ENCODE data around the gene EIF4E3.

EIF4E3 gene

DNA sequence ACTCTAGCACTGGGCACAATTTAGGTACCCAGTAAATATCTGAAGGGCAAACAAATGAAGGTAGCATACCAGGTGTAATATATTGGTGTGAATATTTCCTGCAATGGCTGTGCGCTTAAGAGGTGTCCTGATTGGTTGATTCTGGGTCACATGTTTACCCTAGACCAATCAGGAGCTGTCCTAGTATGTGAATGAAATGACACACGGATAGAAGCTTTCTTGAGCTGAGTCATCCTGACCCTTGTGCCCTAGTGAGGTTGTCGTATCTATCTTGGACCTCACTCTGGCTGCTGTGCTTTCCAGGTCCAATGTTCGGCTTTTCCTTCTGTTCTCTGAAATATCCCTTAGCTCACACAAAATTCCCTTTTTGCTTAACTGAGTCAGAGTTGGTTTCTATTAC is 83.5 kb downstream of the EIF4E3 start:
- Histone ChIP-seq H3K9ac (ENCODE audit: low read length) (no peak overlapping the region), H3K4me1 (ENCODE audit: control insufficient read depth, low read depth, low read length) (peaks cover 5% of the 10 kb centered on the region), H3K27ac (ENCODE audit: low read length) (no peak overlapping the region), H3K36me3 (ENCODE audit: control insufficient read depth, low read depth, low read length) (no peaks in the 10 kb centered on the region), H3K9me3 (ENCODE audit: control insufficient read depth, low read depth, low read length) (no peaks in the 10 kb centered on the region), H3K27me3 (ENCODE audit: control insufficient read depth, insufficient read depth, low read length) (no peaks in the 10 kb centered on the region), H3K4me3 (ENCODE audit: low read length) (no peak overlapping the region)

DNA sequence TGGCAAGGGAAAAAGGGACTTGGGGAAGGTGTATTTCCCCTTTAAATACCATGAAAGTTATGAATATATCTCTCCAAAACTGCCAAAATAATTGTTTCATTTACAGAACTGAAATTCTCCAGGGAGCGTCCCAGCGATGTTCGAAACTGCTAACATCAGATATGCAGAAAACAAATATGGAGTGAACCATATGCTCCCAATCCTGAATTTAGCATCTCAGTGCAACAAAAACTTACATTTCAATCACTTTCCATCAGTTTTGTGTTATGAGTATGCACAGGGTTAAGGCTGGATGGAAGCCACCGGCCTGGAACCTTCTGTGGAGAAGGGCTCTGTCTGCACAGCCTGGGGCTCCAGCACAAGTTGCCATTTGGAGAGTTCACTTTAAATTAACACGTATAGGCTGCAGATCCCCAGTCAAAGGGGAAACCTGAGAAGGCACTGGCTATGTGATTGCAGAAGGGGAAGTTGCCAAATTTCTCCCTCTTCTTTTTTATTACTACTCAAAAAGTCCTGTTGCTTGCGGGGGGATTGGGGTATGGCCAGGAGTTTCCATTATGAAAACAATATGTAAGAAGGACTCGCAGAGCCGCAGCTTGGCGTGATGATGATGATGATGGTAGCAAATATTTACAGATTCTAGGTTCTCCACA is 84.7 kb downstream of the EIF4E3 start:
- H3K9me3 ChIP-seq (ENCODE audit: control insufficient read depth, low read depth, low read length) = no peaks in the 10 kb centered on the region
- H3K36me3 ChIP-seq (ENCODE audit: control insufficient read depth, low read depth, low read length) = no peaks in the 10 kb centered on the region
- H3K27ac ChIP-seq (ENCODE audit: low read length) = no peak overlapping the region
- H3K4me1 ChIP-seq (ENCODE audit: control insufficient read depth, low read depth, low read length) = peaks cover 5% of the 10 kb centered on the region
- H3K27me3 ChIP-seq (ENCODE audit: control insufficient read depth, insufficient read depth, low read length) = no peaks in the 10 kb centered on the region
- H3K9ac ChIP-seq (ENCODE audit: low read length) = no peak overlapping the region
- H3K4me3 ChIP-seq (ENCODE audit: low read length) = no peak overlapping the region

DNA sequence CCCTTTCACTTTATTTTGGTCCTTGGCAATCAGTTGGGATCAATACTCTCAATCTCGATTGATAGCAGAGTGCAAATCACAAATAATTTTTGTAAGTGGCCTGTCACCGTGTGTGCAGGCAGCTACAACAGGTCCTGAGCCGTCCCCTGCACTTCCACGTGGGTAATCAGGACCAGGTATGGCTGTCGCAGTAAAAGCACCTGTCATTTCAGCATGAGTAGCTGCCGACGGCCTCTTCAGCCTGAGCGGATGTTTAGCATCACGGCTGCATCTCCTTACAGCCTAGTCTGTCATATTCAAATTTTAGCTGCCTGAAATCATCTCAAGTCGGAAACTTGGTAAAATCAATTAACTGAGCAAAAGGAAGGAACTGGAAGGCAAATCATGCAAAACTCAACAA is 88.7 kb downstream of the EIF4E3 start:
- H3K9me3 ChIP-seq (ENCODE audit: control insufficient read depth, low read depth, low read length) = no peaks in the 10 kb centered on the region
- no peak overlapping the region for H3K4me3 ChIP-seq (ENCODE audit: low read length)
- no peaks in the 10 kb centered on the region for H3K36me3 ChIP-seq (ENCODE audit: control insufficient read depth, low read depth, low read length)
- no peak overlapping the region for H3K9ac ChIP-seq (ENCODE audit: low read length)
- H3K4me1 ChIP-seq (ENCODE audit: control insufficient read depth, low read depth, low read length) = no peaks in the 10 kb centered on the region
- no peak overlapping the region for H3K27ac ChIP-seq (ENCODE audit: low read length)
- no peaks in the 10 kb centered on the region for H3K27me3 ChIP-seq (ENCODE audit: control insufficient read depth, insufficient read depth, low read length)

DNA sequence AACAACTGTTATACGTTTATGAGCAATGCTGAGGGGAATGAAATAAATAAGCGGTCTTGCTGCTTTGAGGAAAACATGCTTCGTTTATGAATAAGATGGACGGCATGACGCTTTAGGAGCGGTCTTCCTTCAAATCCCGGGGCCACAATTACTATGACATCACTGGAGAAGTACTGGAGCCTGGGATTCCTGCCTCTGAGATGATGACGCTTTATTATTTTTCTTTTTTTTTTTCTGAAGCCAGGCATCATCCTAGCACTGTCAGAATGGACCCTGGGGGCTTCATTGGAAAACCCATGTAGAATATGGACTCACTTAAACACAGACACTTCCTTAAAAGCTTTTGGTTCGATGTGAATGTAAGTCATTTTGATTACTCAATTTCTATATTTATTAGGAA is 89.2 kb downstream of the EIF4E3 start:
- no peaks in the 10 kb centered on the region for H3K27me3 ChIP-seq (ENCODE audit: control insufficient read depth, insufficient read depth, low read length)
- H3K9me3 ChIP-seq (ENCODE audit: control insufficient read depth, low read depth, low read length) = no peaks in the 10 kb centered on the region
- no peak overlapping the region for H3K27ac ChIP-seq (ENCODE audit: low read length)
- H3K9ac ChIP-seq (ENCODE audit: low read length) = no peak overlapping the region
- no peaks in the 10 kb centered on the region for H3K36me3 ChIP-seq (ENCODE audit: control insufficient read depth, low read depth, low read length)
- no peak overlapping the region for H3K4me3 ChIP-seq (ENCODE audit: low read length)
- H3K4me1 ChIP-seq (ENCODE audit: control insufficient read depth, low read depth, low read length) = no peaks in the 10 kb centered on the region

DNA sequence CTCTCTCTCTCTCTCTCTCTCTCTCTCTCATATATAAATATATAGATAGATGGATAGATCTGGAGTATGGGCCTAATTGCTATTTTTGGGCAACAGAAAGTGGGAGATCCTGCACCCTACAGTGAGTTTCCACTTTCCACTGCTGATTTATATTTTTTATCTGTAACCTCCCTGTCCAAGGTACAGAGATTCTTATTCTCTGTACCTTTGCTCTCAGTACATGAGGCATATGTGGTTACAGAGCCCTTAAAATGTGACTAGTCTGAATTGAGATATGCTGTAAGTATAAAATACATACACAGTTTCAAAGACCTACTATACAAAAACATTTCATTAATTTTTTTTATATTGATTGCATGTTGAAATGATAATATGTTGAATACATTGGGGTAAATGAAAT is 90.5 kb downstream of the EIF4E3 start:
- Histone ChIP-seq H3K27ac (ENCODE audit: low read length) (no peak overlapping the region), H3K4me1 (ENCODE audit: control insufficient read depth, low read depth, low read length) (no peaks in the 10 kb centered on the region), H3K36me3 (ENCODE audit: control insufficient read depth, low read depth, low read length) (no peaks in the 10 kb centered on the region), H3K9ac (ENCODE audit: low read length) (no peak overlapping the region), H3K27me3 (ENCODE audit: control insufficient read depth, insufficient read depth, low read length) (no peaks in the 10 kb centered on the region), H3K4me3 (ENCODE audit: low read length) (no peak overlapping the region), H3K9me3 (ENCODE audit: control insufficient read depth, low read depth, low read length) (no peaks in the 10 kb centered on the region)

DNA sequence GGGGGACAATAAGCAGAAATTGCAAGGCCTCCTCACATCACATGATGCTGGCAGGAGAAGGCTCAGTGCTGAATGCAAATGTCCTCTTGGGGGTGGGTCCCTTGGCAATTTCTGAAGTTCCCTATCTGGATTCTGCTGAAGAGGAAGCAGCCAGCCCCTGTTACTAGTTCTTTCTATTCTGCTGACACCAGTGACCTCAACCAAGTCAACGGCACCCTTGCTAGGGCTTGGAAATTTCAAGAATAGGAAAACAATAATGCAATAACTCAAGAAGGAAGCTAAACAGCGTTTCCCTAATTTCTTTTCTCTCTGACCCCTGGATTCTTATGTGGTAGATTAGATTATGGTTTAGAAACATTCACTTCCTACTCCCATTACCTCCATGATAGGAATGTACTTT is 95.5 kb downstream of the EIF4E3 start:
- Histone ChIP-seq H3K9ac (ENCODE audit: low read length) (no peak overlapping the region), H3K36me3 (ENCODE audit: control insufficient read depth, low read depth, low read length) (no peaks in the 10 kb centered on the region), H3K27me3 (ENCODE audit: control insufficient read depth, insufficient read depth, low read length) (no peaks in the 10 kb centered on the region), H3K27ac (ENCODE audit: low read length) (no peak overlapping the region), H3K9me3 (ENCODE audit: control insufficient read depth, low read depth, low read length) (no peaks in the 10 kb centered on the region), H3K4me3 (ENCODE audit: low read length) (no peak overlapping the region), H3K4me1 (ENCODE audit: control insufficient read depth, low read depth, low read length) (no peaks in the 10 kb centered on the region)

DNA sequence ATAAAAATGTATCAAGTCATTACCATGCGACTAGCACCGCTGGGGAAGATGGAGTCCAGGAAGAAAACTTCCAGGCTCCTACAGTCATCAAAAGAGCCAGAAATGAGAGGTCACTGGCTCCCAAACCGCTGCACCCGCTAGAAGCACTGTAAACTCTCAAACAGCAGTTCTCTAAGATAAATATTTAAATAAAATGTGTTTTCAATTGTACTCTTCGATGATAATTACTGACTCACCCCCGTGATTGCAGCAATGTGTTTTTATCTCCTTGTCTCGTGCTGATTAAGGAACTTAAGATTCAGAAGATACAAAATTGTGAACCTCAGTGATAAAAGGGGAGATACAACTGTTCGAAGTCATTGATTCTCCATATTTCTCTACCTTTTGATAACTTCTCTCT is 95.9 kb downstream of the EIF4E3 start:
- H3K27me3 ChIP-seq (ENCODE audit: control insufficient read depth, insufficient read depth, low read length) = no peaks in the 10 kb centered on the region
- H3K9me3 ChIP-seq (ENCODE audit: control insufficient read depth, low read depth, low read length) = no peaks in the 10 kb centered on the region
- no peak overlapping the region for H3K27ac ChIP-seq (ENCODE audit: low read length)
- H3K4me3 ChIP-seq (ENCODE audit: low read length) = no peak overlapping the region
- H3K36me3 ChIP-seq (ENCODE audit: control insufficient read depth, low read depth, low read length) = no peaks in the 10 kb centered on the region
- no peaks in the 10 kb centered on the region for H3K4me1 ChIP-seq (ENCODE audit: control insufficient read depth, low read depth, low read length)
- H3K9ac ChIP-seq (ENCODE audit: low read length) = no peak overlapping the region

DNA sequence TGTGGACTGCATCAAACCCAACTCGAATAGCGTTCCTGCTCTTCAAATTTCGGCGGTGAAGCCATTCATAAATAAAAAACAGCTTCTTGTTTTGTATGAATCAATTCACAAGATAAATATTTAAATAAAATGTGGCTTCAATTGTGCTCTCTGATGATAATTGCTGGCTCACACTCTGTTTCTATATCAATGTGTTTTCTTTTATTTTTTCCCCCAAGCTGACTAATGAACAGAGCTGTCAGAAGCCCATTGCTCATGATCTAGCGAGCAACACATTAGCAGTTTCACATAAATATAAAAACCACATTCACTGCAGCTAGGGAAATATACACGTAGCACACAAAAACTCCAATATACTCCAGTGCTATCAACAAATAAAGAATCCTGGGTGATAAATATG is 96.7 kb downstream of the EIF4E3 start:
- no peak overlapping the region for H3K9ac ChIP-seq (ENCODE audit: low read length)
- H3K36me3 ChIP-seq (ENCODE audit: control insufficient read depth, low read depth, low read length) = no peaks in the 10 kb centered on the region

DNA sequence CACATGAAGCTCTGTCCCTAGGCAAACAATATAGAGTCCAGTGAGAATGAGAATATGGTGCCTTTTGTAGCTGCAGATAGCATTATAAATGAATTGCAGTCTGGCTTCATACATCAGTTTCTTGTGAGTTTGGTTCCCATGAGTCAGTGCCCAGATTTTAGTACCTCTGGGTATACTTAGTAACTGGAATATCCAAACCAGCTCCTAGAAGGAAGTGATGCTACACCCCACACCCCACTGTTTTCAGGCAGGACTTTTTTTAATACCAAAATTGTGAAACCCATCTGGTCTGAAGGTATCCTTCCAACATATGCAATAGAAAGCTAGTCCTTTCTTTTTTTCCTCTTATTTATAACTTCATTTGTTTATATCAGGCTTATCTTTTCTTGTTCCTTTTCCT is 99.5 kb downstream of the EIF4E3 start:
- no peak overlapping the region for H3K27ac ChIP-seq (ENCODE audit: low read length)
- no peaks in the 10 kb centered on the region for H3K27me3 ChIP-seq (ENCODE audit: control insufficient read depth, insufficient read depth, low read length)
- H3K9me3 ChIP-seq (ENCODE audit: control insufficient read depth, low read depth, low read length) = no peaks in the 10 kb centered on the region
- H3K36me3 ChIP-seq (ENCODE audit: control insufficient read depth, low read depth, low read length) = no peaks in the 10 kb centered on the region
- H3K4me1 ChIP-seq (ENCODE audit: control insufficient read depth, low read depth, low read length) = no peaks in the 10 kb centered on the region
- H3K9ac ChIP-seq (ENCODE audit: low read length) = no peak overlapping the region
- no peak overlapping the region for H3K4me3 ChIP-seq (ENCODE audit: low read length)

More for the DNA sequence above, 96.7 kb downstream of the EIF4E3 start:
- no peaks in the 10 kb centered on the region for H3K4me1 ChIP-seq (ENCODE audit: control insufficient read depth, low read depth, low read length)
- H3K4me3 ChIP-seq (ENCODE audit: low read length) = no peak overlapping the region
- no peaks in the 10 kb centered on the region for H3K9me3 ChIP-seq (ENCODE audit: control insufficient read depth, low read depth, low read length)
- H3K27me3 ChIP-seq (ENCODE audit: control insufficient read depth, insufficient read depth, low read length) = no peaks in the 10 kb centered on the region
- no peak overlapping the region for H3K27ac ChIP-seq (ENCODE audit: low read length)

Measured in iPS-18a (cell line).